ENCODE measurements around the gene SLC22A15.
"Not testable (repeated sequence)": the region's sequence is repeated elsewhere in the genome, so short reads cannot be mapped to it uniquely, and the experiment has no call there.

The SLC22A15 gene

GRCh38 chr1:115976062-115976920 lies at the start of gene SLC22A15:
Gene SLC22A15 (plus strand): TSS chr1:115976513. CDS start chr1:115976628, 115 bp downstream.
- DNase-seq (ENCODE audit: low read depth) = peak; percentile 50

GRCh38 chr1:115927971-115928370 lies 48.3 kb upstream of the SLC22A15 start:
- no peak for DNase-seq (ENCODE audit: low read depth)

- peak; percentile 92 for DNase-seq (ENCODE audit: low read depth)
Observed at GRCh38 chr1:115929881-115930280, 46.4 kb upstream of the SLC22A15 start.

- DNase-seq (ENCODE audit: low read depth) = no peak
Observed at GRCh38 chr1:115933625-115934024, 42.7 kb upstream of the SLC22A15 start.

- DNase-seq (ENCODE audit: low read depth) = no peak
Observed at GRCh38 chr1:115939455-115939854, 36.9 kb upstream of the SLC22A15 start.

- DNase-seq (ENCODE audit: low read depth) = no peak
Observed at GRCh38 chr1:115946116-115946515, 30.2 kb upstream of the SLC22A15 start.

- no peak for DNase-seq (ENCODE audit: low read depth)
Observed at GRCh38 chr1:115949156-115949555, 27.2 kb upstream of the SLC22A15 start.

GRCh38 chr1:115951560-115951959 lies 24.8 kb upstream of the SLC22A15 start:
- DNase-seq (ENCODE audit: low read depth) = no peak

GRCh38 chr1:115952547-115952946 lies 23.8 kb upstream of the SLC22A15 start:
- no peak for DNase-seq (ENCODE audit: low read depth)

- no peak for DNase-seq (ENCODE audit: low read depth)
Observed at GRCh38 chr1:115953180-115953579, 23.1 kb upstream of the SLC22A15 start.

- DNase-seq (ENCODE audit: low read depth) = no peak
Observed at GRCh38 chr1:115954684-115955083, 21.6 kb upstream of the SLC22A15 start.

- no peak for DNase-seq (ENCODE audit: low read depth)
Observed at GRCh38 chr1:115955228-115955627, 21.1 kb upstream of the SLC22A15 start.

- no peak for DNase-seq (ENCODE audit: low read depth)
Observed at GRCh38 chr1:115958866-115959265, 17.4 kb upstream of the SLC22A15 start.

- no peak for DNase-seq (ENCODE audit: low read depth)
Observed at GRCh38 chr1:115969509-115969908, 6.8 kb upstream of the SLC22A15 start.

- not testable (repeated sequence) for DNase-seq (ENCODE audit: low read depth)
Observed at GRCh38 chr1:115971778-115972177, 4.5 kb upstream of the SLC22A15 start.

GRCh38 chr1:115973154-115973553 lies 3.2 kb upstream of the SLC22A15 start:
- DNase-seq (ENCODE audit: low read depth) = no peak

- DNase-seq (ENCODE audit: low read depth) = no peak
Observed at GRCh38 chr1:115975569-115976061, 698 bp upstream of the SLC22A15 start.

GRCh38 chr1:115976921-115977498 lies 697 bp downstream of the SLC22A15 start:
- peak; percentile 7 for DNase-seq (ENCODE audit: low read depth)

- peak; percentile 82 for DNase-seq (ENCODE audit: low read depth)
Observed at GRCh38 chr1:115977499-115978258, 1.4 kb downstream of the SLC22A15 start.

- DNase-seq (ENCODE audit: low read depth) = no peak
Observed at GRCh38 chr1:115978292-115978941, 2.1 kb downstream of the SLC22A15 start.

GRCh38 chr1:115980156-115980555 lies 3.8 kb downstream of the SLC22A15 start:
- DNase-seq (ENCODE audit: low read depth) = no peak

Data from fibroblast of gingiva (primary cell).